ENCODE measurements around the gene MARVELD1.
"Not testable (repeated sequence)": the region's sequence is repeated elsewhere in the genome, so short reads cannot be mapped to it uniquely, and the experiment has no call there.

Gene MARVELD1

DNA sequence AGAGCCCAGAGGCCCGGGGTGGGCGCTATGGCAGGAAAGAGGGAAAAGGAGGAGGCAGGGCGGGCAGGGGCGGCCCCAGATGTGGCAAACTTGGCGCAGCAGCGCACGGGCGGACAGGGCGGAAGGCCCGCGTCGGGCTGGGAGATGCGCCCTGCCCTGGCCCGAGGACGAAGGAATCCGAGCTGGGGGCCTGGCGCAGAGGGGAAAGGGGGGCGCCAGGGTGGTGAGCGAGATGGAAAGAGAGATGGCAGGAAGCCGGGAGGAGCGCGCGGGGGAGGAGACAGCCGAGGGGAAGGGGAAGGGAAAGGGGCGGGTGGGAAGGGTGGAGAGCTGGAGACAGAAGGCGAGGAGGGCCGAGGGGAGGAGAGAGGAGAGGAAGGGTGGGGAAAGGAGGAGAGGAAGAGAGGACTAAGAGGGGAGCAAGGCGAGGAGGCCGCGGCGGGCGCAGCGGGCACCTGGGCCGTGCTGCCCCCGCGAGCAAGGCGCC is at the start of gene MARVELD1:
Gene MARVELD1 (plus strand): TSS at position 392 of the 487 bp plus-strand sequence. CDS start 147 bp downstream, outside the sequence.
- DNase-seq, result peak; percentile 61

DNA sequence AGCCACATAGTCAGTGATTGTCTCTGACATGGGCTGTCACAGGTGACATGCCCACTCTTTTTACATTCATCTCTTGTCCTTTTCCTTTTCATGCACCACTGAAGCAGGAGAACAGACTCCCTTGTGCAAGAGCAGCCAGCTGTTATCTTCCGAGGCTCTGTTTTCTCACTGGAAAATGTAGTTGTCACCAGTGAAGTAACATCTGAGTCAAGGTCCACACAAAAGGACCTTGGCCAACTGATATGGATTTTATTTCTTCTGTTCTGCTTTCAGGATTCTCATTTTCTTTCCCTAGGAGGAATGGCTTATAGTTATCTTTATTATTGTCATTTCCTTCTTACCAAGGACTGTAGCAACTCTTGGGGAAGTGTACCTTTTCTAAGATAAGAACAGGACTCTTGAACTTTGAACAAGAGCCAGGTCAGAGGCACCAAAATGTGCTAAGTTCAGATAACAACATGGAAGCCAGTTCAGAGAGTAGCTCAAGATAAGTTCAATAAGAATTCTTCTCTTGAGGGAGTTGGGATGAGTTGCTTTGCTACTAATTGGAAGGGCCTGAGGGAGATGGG is 49.2 kb upstream of the MARVELD1 start:
- no peak for DNase-seq

DNA sequence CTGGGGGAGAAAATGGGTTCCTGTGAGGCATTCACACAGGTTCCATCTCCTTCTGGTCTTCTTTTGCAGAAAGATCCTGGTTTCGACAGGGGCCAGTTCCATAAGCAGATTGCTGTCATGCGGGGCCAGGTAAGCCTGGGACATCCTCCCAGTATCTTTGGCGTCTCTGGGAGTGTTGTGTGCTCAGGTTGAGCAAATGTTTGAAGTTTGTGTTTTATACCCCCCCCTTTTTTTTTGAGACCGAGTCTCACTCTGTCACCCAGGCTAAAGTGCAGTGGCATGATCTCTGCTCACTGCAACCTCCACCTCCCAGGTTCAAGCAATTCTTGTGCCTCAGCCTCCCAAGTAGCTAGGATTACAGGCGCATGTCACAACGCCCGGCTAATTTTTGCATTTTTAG is 46.5 kb upstream of the MARVELD1 start:
- no peak for DNase-seq

DNA sequence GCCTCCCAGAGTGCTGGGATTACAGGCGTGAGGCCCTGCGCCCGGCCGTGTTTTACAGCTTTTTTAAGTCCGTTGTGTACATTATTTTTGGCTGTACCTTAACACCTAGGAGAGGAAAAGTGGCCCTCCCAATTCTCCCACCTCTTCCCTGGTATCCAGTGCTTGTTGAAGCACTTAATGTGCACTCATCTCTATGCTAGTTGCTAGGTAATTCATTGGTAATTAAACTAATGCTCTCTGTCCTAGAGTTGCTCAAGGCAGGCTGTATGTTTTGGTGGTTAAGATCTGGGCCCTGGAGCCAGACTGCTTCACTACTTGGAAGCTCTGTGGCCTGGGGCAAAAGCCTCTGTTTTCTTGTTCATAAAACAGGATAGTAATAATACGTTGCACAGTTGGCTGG is 46.1 kb upstream of the MARVELD1 start:
- DNase-seq, result no peak

DNA sequence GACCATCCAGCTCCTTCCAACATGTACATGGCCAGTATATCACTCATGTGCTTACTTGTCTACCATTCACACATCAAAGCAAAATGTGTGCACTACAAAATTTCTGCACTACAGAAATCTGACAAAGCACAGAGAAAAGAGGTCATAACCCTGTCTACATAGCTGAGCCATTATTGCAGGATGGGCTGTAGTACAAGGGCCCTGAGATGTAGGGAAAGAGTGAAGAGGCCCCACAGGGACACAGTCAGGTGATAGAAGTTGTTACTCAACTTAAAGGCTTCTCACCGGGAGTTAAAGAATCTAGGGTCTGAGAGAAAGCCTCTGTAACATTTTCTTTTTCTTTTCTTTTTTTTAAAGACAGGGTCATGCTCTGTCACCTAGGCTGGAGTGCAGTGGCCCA is 44.0 kb upstream of the MARVELD1 start:
- no peak for DNase-seq

DNA sequence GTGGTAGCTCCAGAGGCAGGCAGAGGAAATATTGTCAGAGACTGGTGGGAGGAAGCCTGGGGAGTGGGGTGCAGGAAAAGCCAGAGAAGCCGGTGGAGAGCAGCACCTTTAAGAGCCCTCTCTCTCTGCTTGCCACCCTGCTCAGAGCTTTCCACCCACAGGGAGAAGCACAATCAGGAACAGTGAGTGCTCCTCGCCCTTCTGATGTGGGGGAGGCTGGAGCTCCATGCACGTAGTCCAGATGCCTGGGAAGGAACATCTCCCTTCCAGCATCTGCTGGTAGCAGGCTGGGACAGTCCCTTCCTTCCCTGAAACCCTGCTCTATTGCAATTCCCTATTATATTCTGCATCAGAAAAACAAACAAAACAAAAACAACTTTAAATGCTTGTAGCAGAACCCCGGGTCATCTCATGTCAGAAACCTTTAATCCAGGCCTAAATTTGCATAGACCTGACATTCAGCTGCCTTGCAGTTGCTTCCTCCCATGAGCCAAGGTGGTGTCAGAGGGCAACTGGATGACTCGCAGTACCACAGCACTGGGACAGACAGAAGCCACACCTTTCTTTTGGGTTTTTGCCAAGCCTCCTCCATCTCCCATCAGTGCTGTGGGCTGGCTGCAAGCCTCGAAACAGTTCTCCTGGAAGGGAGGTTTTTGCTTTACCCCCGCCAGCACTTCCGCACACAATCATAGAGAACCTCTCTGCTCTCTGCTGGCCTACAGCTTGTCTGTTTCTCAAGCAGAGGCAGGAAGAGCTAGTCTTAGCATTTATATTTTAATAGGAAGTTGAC is 39.6 kb upstream of the MARVELD1 start:
- DNase-seq, result no peak

DNA sequence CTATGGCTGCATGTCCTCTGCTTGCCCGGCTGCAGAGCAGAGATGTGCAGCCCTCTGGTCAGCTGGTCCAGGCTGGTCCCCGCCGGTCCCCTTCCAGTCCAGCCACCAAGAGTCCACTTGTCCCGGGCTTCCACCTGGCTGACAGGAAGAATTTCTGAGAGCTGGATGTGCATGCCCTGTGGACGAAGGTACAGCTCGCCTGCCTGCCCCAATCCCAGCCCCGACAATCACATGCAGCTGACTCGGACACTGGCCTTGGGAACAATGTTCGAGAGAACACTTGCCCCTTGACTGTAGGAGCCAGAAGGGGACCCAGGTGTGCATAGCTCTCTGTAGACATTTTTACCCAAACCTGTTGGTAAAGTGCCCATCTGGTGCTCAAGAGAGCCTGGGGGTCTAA is 38.3 kb upstream of the MARVELD1 start:
- DNase-seq, result no peak

DNA sequence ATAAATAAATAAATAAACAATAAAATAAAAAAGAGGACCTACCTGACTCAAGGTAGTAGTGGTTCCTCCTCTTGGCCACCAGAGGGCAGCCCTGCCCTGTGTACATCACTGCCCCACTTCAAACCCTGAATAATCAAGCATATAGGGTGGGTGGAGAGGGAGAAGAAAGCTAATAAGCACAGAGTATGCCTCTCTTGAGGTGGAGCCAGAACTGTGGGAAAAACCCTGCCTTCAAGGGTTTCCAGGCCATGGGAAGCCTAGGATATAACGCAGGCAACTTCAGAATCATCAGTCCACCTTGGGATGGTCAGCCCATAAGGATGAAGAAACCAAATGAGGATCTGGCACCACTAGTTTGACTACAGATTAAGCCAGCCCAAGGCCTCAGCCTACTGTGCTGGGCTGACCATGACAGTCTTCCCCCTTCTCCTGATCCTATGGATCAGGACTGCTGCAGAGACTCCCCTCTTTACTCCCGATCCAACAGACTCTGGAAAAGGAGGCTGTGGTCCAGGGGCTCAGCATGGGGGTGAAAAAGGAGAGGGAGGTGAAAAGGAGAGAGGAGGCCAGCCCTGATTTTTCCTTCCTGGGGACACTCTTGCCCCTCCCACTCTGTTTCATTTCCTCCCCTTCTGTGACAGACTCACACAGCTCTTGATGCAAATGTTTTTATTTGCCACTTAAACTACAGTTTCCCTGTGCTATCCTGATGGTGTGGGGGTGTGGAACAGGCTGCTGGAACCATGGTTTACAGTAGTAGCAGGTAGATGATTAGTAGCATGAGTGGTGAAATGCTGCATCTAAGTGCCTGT is 36.6 kb upstream of the MARVELD1 start:
- DNase-seq, result peak; percentile 13

DNA sequence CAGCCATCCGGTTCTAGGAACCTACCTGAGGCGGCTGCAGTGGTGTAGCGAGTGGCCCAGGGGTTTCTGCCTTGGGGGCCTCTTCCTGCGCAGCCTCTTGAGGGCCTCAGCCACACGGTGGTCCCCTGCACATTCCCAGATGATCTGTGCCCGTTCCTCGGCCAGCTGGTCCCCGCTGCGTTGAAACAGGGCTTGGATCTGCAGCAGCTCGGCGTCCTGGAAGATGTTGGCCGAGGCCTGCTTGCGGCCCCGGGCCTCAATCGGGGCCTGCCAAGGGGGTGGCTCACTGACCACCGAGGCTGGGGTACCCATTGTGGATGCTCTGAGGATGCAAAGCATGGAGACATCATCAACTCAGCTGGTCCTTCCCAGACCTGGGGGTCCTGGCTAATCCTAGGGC is 33.9 kb upstream of the MARVELD1 start:
- DNase-seq, result no peak

DNA sequence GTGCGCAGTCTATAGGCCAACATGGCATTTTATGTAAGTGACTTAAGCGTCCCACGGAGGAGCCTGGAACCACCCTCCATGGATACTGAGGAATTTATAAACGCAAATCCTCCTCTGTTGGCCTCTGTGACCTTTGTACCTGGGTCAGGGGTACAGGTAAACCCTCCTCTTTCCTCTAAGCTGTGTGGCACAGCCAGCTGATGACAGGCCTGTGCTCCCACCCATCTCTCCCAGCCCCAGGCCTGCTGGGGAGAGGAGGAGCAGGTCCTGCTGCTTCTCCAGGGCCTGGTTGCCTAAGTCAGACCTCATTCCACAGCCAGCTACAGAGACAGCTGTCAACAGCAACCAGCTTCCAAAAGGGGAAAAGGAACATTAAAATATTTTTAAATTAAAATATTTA is 31.5 kb upstream of the MARVELD1 start:
- DNase-seq, result no peak

DNA sequence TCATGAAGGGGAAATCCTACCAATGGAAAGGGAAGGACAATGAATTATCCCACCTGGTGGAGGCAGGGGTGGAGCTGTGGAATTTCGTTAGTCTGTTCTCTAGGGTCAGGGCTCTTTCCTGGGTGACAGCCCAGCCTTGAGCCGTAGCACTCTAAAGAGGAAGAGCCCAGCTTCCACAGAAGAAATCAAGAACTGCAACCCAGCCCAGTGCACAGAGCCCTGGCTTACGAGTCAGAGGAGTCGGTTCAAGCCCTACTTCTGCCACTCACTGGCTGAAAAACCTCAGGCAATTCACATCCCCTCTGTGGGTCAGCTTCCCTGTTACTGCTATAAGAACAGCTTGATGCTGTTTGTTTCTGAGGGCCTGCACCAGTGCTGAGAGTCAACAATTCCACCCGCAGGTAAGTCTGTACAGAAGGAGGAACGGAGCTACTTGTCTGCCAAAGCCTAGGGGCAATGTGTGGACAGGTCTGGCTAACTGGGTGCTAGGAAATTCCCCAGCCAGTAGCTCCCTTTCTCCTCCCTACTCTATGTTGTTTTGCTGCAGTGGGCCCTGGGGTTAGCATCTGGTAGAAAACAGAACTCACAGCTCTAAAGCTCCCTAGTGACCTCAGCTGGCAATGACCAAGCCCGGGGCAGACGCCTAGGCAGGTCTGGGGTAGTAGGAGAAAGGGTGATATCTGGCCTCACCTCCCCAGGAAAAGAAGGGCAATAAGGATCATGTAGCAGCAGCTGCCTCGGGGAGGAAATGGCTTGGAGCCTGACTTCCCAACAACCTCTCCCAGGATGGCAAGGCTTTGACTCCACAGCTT is 29.8 kb upstream of the MARVELD1 start:
- DNase-seq, result no peak

DNA sequence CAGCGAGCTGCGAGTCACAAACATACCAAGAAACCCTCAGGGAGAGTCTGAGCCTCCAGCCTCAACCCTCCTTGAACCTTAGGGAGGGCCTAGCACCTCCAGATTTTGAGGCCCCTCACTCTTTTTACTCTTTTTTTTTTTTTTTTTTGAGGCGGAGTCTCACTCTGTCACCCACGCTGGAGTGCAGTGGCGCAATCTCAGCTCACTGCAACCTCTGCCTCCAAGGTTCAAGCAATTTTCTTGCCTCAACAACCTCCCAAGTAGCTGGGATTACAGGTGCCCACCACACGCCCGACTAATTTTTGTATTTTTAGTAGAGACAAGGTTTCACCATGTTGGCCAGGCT is 29.2 kb upstream of the MARVELD1 start:
- DNase-seq, result not testable (repeated sequence)

DNA sequence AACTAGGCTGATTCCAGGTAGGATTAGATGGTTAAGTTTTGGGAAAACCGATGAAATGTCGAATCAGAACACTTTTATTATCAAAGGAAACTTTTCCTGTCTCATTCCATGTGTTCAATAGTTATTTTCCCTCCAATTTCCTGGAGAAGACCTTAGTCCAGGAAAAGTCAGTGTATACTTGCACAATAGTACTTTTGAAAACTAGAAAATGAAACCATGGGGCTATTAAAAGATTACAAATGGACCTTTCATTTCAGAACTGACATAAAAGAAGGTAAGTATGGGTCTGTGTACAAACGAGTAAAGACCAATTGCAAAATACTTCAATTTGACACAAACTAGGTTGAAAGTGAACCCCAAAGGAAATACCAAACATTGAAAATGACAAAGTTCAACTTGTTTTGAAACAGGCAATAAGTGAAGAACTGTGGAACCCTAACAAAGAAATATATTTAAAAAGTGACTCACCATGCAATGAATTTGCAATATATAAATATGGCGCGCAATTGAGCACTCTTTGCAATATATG is 28.6 kb upstream of the MARVELD1 start:
- DNase-seq, result no peak

DNA sequence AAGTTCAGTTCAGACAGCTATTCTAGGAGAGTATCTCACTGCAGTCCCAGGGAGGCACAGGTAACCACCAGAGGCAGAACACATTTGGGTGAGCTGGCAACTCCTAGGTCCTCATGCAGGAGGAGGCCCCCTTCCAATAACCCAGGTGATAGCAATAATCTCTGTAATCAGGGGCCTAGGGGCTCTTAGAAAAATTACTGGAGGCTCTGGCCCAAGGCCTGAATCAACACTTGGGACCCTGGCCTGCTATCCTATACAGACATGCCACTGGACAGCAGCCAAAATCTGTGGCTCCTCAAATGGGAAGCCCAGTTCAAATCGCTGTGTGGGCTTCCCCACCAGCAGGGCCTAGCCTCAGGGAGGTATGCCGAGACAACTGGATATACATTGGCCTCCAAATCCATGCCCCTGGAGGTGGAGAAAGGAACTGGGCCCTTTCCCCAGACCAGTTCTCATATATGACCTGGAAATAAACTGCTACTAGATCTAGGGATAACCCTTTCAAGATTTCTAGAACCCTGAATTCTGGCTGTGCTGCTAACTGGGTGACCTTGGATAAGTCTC is 28.1 kb upstream of the MARVELD1 start:
- DNase-seq, result no peak

DNA sequence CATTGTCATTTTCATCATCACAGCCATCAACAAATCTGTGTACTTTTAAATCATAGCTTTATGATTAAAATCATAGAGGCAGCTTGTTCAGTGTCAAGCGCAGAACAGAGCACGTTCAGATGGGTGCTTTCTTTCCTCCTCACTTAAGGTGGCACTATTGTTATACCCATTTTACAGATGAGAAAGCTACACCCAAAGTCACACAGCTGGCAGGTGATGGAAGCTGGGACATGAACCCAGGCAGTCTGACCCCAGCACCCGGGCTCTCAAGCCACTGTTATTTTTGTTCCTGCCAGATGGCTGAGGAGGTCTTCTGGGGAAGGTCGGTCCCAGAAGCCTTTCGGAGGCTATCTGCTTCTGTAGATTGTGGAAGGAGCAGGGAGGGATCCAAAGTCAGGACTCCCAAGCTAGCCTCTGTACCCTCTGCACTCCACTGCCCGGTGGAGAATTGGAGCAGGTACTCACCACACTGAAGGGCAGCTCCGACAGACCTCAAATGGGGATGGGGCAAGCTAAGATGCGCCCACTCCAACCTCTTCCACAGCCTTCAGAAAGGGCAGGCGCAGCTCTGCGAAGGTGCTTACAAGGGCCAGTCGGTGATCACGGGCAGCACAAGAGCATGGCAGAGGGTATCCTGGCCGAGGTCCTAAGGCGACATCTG is 27.1 kb upstream of the MARVELD1 start:
- no peak for DNase-seq

DNA sequence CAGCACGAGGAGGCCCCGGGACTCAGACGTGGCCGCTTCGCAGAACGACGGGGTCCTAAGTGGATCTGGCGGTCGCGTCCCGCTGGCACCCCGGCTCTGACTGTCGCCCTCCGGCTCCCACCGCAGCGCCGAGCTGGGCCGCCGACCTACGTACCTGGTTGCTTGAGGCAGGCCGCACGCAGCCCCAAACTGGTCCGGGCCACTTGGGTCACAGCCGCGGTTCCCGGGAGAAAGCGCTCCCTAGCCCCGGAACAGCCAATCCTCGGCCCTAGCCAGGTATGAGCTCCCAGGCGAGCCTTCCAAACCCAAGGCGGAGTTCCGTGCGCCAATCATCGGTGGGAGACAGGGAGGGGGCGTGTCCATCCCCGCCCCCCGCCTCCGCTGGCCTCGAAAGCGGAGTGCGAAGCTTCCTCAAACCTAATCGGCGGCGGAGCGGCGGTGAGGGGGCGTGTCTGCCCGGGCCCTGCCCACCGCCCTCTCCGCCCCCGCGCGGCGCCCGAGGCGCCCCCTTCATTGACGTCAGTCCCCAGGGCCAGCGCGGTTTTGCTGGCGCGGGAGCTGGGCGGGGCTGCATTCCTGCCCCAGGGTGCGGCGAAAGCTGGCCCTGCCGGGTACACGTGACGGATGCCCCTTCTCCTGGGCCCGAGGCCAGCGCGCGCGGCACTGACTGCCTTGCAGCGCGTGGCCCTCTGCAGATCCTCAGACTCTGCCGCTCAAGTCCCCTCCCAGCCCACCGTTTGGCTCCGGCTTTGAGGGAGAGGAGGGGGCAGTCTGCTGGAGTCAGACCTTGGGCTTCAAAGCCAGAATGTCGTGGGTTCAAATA is 26.4 kb upstream of the MARVELD1 start, which contains the start of gene AVPI1:
Gene AVPI1 (minus strand): TSS at position 280 of the 823 bp plus-strand sequence. CDS start 7,336 bp downstream, outside the sequence.
- peak; percentile 94 for DNase-seq

DNA sequence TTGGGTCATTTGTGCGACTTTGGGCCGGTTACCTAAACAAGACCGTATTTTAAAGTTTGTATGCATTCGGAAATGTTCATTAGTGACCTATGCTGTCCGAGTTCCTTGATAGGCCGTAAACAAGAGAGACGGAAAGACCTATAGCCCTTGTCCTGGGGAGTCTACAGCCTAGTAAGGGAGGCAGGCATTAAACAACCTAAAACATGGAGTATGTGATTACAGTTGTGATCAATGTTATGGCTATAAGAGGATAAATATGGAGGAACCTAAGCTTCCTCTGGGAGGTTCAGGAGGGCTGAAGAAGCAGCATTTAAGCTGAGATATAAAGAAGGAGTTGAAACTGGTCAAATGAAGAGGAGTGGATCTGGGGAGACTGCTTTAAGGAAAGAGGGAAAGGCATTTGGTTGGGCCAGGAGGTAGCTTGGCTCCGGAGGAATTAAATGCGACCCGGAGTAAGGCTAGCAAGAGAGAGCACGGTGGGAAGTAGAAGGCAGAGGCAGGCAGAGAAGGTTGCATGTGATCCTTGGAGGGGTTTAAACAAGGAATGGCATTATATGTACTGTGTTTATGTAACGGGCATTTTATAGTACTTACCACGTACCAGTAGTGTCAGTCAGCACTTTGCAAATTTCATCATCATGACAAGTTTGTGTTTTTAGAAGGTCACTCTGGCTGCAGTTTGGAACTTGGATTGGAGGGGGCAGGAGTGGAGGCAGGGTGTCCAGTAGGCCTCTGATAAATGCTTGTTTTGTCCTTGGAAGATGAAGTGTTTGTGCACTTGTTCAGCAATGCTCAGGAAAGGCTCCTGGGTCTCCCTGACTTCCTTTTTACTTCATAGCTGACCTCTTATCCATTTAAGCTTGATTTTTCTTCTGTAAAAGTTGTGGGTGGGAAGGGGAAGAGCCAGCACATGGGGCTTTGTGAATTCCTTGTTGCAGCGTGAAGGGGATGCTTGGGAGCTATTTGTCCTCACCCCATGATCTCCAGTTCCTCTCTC is 25.4 kb upstream of the MARVELD1 start:
- peak; percentile 49 for DNase-seq

DNA sequence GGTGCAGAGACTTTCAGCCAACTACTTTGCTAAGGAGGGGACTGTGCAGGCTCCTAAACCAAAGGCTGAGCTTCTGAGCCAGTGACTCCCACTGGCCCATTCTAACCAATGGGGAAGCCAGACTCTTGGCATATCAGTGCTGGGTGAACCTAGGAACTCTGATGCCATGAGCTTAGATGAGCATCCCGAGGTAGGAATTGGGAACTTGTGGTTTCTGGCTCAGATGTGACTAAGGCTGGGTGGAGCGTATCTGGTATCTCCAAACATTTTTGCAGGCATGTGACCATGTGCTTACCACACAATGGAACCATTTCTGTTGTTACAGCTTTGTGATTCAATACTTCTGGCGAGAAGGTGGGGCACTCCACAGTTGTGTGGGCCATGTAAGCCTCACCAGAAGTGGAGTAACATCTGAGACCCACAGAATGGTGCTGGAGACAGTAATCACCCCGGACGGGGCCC is 23.9 kb upstream of the MARVELD1 start:
- peak; percentile 85 for DNase-seq

DNA sequence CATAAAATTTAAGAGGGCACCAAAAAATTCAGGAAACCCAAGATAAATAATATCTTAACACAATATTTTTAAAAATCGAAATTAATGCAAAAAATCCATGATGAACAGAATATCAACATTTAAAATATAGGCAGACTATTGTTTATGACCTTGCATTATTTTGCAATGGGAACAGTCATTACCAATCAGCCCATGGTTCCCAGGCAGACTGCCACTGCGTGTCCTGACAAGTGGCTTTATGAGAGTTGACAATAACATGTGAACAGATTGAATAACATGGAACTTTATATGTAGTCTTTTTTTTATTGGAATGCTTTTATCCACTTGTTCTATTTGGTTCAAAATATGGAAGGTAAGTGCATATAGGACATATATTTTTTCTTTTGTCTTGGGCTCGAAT is 23.4 kb upstream of the MARVELD1 start:
- no peak for DNase-seq
